ENCODE measurements around the gene MGAT2. TPM values are rescaled to one million over a fixed set of nuclear protein-coding genes. Genes with fewer than 3 reads are reported as not detected.

MGAT2 gene
- total RNA-seq, 1 donor from 2014 or later, result 40.5 TPM

GRCh38 chr14:49619730-49620129 lies 869 bp upstream of the MGAT2 start:
- H3K27me3 Mint-ChIP-seq, result no peaks in the 10 kb centered on the region
- no peaks in the 10 kb centered on the region for H3K9me3 Mint-ChIP-seq
- H3K27ac Mint-ChIP-seq, result peak overlapping the region; percentile 97
- ChIA-PET POLR2A (interaction anchor here (0.6 to 3.4 kb wide), 31 partner anchors 9 to 769 kb away, joined by 3 to 293 read pairs (median 6); partner anchors contain the start of genes DMAC2L, DNAAF2, KLHDC1 and KLHDC2), CTCF (interaction anchor here (1.1 to 2.6 kb wide), 7 partner anchors 12 to 158 kb away, joined by 3 to 29 read pairs (median 12); partner anchors contain the start of genes DNAAF2, LRR1 and RPS29)
- H3K4me3 Mint-ChIP-seq, result peak overlapping the region; percentile 97
- ATAC-seq (ENCODE audit: low read depth) (no peak), DNase-seq (no peak)
- peaks cover 59% of the 10 kb centered on the region for H3K4me1 Mint-ChIP-seq
- intact Hi-C loops (cut with micrococcal nuclease), result loop anchor here (1.0 to 5.0 kb wide), 8 partner anchors 15 to 613 kb away; partner anchors contain the start of genes KLHDC1, LRR1, POLE2 and RPS29
- TF ChIP-seq CTCF (IDR thresholded peaks at IDR 0.05), result no peak
- peaks cover 67% of the 10 kb centered on the region for H3K36me3 Mint-ChIP-seq (ENCODE audit: low read depth)

GRCh38 chr14:49621114-49621881 lies 699 bp downstream of the MGAT2 start:
- intact Hi-C loops (cut with micrococcal nuclease), result loop anchor here (5.0 kb wide), 1 partner anchor 611 kb away; the partner anchor contains the start of gene SOS2
- peaks cover 70% of the 10 kb centered on the region for H3K36me3 Mint-ChIP-seq (ENCODE audit: low read depth)
- no peak for TF ChIP-seq CTCF (IDR thresholded peaks at IDR 0.05)
- ChIA-PET POLR2A (interaction anchor here (0.6 to 3.4 kb wide), 25 partner anchors 7 to 1619 kb away, joined by 3 to 293 read pairs (median 5); partner anchors contain the start of genes DMAC2L, DNAAF2, KLHDC1 and KLHDC2), CTCF (interaction anchor here (0.7 to 2.6 kb wide), 7 partner anchors 11 to 160 kb away, joined by 3 to 29 read pairs (median 12); partner anchors contain the start of genes DNAAF2, KLHDC2, LRR1 and RPS29)
- H3K9me3 Mint-ChIP-seq, result no peaks in the 10 kb centered on the region
- peak overlapping the region; percentile 97 for H3K27ac Mint-ChIP-seq
- DNase-seq, result peak; percentile 69
- peaks cover 64% of the 10 kb centered on the region for H3K4me1 Mint-ChIP-seq
- H3K27me3 Mint-ChIP-seq, result no peaks in the 10 kb centered on the region
- H3K4me3 Mint-ChIP-seq, result peak overlapping the region; percentile 97
- ATAC-seq (ENCODE audit: low read depth), result peak; percentile 37

GRCh38 chr14:49622022-49622607 lies 1.5 kb downstream of the MGAT2 start:
- Mint-ChIP-seq H3K36me3 (ENCODE audit: low read depth) (peaks cover 70% of the 10 kb centered on the region), H3K4me1 (peaks cover 65% of the 10 kb centered on the region), H3K27me3 (no peaks in the 10 kb centered on the region), H3K9me3 (no peaks in the 10 kb centered on the region), H3K4me3 (peak overlapping the region; percentile 97), H3K27ac (peak overlapping the region; percentile 97)
- no peak for ATAC-seq (ENCODE audit: low read depth)
- intact Hi-C loops (cut with micrococcal nuclease), result loop anchor here (5.0 kb wide), 1 partner anchor 610 kb away; the partner anchor contains the start of gene SOS2
- ChIA-PET CTCF (interaction anchor here (1.4 to 2.6 kb wide), 6 partner anchors 10 to 160 kb away, joined by 4 to 29 read pairs (median 10); partner anchors contain the start of genes LRR1 and RPS29), POLR2A (interaction anchor here (0.6 to 3.4 kb wide), 7 partner anchors 12 to 486 kb away, joined by 3 to 293 read pairs (median 30); partner anchors contain the start of genes DNAAF2, KLHDC1, KLHDC2 and LRR1)
- no peak for DNase-seq
- no peak for TF ChIP-seq CTCF (IDR thresholded peaks at IDR 0.05)

GRCh38 chr14:49623387-49623786 lies 2.8 kb downstream of the MGAT2 start:
- CTCF ChIA-PET, result interaction anchor here (1.3 to 1.4 kb wide), 4 partner anchors 11 to 37 kb away, joined by 4 to 7 read pairs (median 4); partner anchors contain the start of genes DNAAF2 and RPS29
- DNase-seq, result no peak
- Mint-ChIP-seq H3K4me3 (peak overlapping the region; percentile 32), H3K4me1 (peaks cover 63% of the 10 kb centered on the region), H3K36me3 (ENCODE audit: low read depth) (peaks cover 65% of the 10 kb centered on the region), H3K27ac (peak overlapping the region; percentile 63), H3K27me3 (no peaks in the 10 kb centered on the region), H3K9me3 (no peaks in the 10 kb centered on the region)
- no peak for ATAC-seq (ENCODE audit: low read depth)
- POLR2A ChIA-PET, result interaction anchor here (0.7 to 2.1 kb wide), 5 partner anchors 11 to 229 kb away, joined by 3 to 20 read pairs (median 5); partner anchors contain the start of genes DNAAF2, LRR1, NEMF and POLE2
- intact Hi-C loops (cut with micrococcal nuclease), result loop anchor here (5.0 kb wide), 1 partner anchor 609 kb away; the partner anchor contains the start of gene SOS2
- TF ChIP-seq CTCF (IDR thresholded peaks at IDR 0.05), result no peak

Measured in activated B cell treated with CpG ODN at 0.5 μM for 24 hours (primary cell).